Hippocampal formation (tissue), 2 donors: ENCODE measurements around the gene SMIM24.

Experiments used
- DNase-seq, 2 donors: peaks; one replicate each; lab custom pipeline; 2025; lab: John Stamatoyannopoulos, UW

Gene SMIM24

DNA sequence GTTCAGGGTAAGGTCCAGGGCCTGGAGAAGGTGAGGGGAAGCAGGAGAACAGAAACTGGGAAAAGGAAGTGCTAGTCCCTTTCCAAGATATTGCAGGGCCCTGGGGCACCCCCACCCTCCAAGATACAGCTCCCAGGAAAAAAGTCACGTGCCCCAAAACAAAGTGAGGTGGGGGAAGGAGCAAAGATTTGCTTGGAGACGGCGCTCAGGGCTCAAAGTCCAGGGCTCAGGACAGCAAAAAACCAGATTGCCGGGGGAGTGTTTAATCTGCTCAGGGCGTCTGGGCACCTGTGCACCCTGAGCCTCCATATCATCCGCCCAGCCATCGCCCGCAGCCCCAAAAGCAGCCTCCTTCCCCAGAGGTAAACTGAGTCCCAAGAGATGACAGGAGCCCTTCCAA lies 6.3 kb downstream of the SMIM24 start:
- no peak for DNase-seq

DNA sequence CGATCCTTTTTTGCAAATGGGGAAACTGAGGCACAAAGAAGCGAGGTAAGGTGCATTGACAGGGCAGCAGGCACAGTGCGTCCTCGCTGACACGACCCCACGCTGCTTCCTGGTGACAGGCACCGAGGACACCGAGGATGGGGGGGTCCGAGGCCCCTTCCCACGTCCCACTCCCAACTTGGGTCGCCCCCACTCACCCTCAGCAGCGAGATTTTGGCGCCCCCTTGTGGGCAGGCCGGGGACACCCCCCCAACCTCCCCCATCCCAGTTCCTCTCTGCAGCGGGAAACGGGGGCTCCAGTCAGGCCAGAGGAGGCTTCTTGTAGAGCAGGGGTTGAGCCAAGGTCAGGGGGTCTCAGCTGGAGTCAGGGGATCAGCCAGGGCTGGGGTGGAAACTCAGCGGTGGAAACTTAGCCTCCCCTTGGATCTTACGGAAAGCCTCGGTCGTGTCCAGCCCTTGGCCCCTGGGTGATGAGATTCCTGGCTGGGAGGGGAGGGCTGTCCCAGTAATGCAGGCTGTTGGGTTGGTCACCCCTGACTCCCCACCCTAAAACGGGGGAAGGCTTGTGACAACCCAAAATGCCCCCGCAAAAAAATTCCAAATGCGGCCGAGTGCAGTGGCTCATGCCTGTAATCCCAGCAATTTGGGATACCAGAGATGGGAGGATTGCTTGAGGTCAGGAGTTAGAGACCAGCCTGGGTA lies 8.2 kb downstream of the SMIM24 start:
- no peak for DNase-seq

DNA sequence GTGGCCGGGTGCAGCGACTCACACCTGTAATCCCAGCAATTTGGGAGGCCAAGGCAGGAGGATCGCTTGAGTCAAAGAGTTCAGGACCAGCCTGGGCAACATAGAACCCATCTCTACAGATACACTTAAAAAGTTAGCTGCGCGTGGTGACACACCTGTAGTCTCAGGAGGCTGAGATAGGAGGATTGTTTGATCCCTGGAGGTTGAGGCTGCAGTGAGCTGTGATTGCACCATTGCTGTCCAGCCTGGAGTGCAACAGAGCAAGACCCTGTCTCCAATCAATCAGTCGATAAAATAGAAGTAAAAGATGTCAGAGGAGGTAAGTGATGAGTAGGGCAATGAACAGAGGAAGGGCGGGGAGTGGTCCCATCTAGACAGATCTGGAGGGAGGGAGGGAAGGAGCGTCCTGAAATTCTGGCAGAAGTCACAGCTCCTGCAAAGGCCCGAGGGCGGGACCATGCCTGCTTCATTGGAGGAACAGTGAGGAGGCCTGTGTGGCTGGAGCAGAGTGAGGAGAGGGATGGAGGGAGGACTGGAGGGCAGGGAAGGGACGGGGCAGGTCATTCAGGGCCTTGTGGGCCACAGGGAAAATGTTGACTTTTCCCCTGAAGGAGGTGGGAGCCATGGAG lies 9.7 kb downstream of the SMIM24 start:
- no peak for DNase-seq

DNA sequence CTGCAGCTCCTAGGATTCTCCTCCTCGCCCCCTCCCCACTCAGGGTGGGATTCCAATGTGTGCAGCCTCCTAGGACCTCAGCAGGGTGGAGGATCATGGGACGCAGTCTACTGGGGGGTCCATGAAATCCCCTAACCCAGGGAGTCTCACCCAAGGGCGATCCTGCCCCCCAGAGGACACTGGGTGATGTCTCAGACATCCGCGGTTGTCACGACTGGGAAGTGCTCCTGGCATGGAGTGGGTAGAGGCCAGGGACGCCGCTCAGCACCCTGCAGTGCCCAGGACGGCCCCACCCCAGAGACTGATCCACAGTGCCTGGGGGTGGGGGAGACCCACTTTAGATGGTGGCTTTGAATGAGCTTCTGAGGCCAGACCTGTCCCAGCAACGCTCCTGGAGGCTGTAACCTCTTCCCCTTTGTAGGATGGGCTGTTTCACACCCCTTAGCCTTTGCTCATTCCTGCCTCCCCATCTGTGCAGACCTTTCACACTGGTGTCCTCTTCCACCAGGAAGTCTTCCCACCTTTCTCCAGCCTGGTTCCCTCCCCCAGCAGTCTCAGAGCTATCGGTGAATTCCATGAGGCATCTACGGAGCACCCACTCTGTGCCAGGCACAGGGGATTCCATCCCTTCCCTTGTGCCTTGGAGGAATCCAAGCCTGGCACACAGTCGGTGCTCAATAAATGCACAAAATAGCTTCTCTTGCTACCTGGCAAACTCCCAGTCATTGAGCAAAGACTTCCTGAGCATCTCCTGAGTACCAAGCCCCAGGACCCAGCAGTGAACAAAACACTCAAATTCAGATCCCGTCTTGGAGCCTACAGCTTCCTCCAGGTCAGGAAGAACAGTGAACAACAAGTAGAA lies 10.5 kb downstream of the SMIM24 start:
- DNase-seq, result no peak

DNA sequence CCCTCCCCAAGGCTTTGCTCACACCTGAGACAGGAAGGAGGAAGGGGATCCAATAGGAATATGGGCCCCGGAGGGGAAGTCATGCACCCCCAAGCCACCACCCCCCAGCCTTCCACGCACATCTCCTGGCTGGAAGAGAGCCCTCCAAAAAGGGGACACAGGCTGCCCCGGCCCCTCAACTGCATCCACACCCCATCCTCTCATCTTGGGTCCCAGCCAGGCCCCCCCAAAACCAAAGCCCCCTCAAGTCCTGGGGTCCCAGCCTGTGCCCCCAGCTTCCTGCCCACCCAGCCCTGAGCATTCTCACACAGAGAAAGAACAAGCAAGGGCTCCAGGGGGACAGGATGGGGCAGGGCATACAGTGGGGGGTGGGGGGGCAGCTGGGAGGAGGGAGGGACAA lies 12.1 kb downstream of the SMIM24 start:
- no peak for DNase-seq

DNA sequence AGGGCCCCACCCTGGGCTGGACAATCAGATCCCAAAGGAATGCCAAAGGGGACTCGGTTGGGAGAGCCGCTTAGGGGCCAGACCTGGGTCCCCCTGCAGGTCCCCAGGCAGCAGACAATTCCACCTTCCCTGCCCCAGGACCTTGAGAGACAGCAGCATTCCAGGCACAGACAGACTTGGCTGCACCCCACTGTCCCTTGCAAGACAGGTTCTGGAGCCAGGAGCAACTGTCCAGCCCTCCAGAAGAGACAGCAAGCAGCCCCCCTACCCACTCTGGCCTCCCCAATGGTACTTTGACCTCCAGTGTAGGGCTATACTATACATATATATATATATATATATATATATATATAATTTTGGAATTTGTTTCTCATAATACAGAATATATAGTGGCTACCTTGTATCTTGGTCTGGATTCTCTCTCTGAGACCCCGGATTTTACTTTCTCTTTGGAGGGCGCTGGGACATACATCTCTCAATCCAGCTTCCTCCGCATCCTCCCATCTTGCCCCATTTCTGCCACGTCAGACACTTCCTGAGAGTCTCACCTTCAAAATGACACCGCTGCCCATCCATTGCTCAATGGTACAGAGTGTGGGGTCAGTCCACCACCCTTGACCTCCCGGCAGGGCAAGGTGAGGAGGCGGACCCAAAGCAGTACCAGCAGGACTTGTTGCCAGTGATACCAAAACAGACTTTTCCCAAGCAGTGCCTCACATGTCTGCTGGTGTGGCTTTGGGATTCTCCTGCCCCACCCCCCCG lies 12.7 kb downstream of the SMIM24 start:
- no peak for DNase-seq

DNA sequence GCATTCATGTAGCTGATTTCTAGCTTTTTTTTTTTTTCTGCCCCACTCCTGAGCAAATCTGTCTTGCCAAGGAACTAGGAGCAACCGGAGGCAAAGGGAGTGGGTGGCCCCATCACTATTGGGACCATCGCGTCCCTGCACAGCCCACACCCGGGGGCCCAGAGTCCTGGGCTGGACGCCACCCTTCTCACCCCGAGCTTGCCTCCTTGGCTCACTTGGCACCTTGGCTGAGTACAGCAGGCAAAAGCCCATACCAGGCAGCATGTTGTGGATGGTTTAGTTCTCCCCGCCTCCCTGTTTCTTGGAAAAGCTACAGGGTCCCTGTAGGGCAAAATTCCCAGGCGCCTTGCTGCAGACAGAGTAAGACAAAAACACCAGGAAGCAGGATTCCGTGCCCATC lies 13.7 kb downstream of the SMIM24 start:
- peak in 1 of 2 donors; percentile 38 for DNase-seq

DNA sequence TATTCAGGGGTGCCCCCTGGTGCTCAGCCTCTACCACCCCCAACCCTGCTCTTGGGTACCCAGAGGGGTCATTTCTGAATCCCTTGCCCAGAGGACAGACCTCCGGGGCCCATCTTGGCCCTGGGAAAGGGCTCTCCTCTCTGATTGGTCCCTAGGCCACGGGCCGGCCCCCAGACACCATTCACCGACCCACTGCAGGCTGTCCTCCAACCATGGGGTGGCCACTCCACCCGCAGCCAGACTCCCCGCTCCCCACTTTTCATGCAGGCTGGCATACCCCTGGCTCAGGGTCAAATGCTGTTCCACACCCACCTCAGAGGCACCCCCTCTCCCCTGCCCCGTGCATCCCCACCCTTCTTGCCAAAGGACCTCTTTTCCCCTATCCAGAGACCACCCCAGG lies 14.8 kb downstream of the SMIM24 start:
- no peak for DNase-seq

DNA sequence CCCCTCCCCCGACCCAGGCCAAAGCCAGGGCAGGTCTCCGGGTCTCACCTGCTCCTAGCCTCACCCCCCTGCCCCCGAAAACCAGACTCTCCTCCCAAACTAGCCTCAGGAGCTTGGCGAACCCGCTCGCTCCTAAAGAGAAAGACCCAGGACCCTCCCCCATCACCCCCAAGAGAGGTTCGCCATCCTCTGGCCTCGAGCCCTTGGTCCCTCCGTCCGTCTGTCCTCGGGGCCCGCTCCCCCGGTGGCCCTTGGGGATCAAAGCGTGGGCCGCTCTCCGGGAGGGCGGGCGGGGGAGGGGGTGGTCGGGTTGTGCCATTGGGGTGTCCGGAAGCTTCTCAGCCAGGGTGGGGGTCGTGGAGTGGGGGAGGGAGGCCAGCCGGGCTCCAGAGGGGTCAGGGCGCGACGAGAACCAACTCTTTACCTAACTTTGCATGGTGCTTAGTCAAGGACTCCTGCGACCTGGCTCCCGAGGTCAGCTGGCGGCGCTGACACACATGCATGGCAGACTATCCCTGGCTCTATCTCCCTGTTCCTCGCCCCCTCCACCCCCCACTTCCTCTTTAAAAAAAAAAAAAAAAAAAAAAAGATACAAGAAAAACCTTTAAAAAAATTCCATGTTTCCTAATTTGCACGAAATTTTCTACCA lies 15.6 kb downstream of the SMIM24 start:
- no peak for DNase-seq

DNA sequence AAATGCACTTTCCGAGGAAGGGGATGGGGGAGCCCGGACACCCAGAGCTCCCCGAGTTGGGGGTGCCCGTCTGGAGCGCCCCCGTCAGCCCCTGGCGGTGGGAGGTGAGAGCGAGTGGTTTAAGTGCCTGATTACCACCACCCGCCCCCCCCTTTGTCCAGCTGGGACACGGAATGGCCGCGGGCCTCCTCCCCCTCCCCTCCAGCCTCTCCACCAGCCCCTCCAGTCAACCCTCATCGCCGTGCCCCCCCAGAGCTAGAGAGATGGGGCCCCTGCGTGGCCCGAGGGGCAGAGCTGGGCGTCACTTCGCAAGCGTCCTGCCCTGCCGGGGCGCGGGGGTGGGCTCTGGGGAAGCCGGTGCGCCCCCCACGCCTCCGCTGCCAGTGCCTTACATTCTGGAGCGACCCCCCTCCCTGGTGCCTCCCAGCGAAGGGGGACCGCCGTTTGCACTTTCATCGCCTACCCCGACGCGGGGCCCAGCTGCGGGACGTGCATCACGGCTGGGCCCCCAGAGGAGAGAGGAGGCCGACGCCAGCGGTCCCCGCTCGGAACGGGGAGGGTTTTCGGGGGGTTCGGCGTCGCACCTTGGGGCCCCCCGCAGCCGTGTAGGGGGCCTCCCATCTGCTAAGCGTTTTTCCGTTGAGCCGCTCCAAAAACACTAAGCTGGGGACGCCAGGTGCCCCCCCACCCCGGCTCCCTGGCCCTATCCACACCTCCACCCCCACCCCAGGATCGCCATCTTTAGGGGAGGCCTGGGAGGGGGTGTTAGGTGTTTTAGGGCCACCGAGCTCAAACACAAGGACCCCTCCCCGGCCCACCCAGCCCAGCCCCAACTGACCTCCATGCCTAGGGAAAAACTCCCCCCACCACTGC lies 16.4 kb downstream of the SMIM24 start:
- no peak for DNase-seq

DNA sequence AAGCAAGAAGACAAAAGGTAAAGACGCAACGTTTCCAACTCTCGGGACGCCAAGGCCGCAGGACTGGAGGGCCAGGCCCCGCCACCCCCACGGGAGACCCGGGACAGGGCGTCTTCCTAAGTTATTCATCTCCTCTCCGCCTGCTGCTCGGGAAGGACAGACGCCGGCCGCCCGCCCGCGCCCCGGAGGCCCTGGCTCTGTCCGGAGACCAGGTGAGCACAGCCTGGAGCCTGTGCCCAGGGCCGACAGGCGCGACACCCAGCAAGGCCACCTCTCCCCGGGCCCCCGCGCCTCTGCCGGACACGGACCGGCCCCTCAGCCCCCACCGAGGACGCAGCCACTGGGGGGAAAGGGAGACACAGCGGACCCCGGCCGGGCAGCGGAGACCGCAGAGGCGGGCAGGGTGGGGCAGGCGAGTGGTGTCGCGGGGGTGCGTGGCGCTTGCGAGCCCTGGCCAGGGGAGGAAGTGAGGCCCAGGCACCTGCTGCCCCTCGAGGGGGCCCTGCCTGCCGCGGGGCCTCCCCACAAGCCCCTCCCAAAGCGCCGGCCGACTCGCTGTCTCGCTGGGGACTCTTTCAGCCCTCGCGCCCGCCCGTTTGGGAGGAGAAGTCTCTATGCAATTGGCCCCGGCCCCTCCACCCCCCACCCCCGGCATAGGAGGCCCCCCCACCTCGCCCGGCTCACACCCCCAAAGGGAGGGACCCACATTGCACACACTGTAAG lies 17.2 kb downstream of the SMIM24 start:
- no peak for DNase-seq

DNA sequence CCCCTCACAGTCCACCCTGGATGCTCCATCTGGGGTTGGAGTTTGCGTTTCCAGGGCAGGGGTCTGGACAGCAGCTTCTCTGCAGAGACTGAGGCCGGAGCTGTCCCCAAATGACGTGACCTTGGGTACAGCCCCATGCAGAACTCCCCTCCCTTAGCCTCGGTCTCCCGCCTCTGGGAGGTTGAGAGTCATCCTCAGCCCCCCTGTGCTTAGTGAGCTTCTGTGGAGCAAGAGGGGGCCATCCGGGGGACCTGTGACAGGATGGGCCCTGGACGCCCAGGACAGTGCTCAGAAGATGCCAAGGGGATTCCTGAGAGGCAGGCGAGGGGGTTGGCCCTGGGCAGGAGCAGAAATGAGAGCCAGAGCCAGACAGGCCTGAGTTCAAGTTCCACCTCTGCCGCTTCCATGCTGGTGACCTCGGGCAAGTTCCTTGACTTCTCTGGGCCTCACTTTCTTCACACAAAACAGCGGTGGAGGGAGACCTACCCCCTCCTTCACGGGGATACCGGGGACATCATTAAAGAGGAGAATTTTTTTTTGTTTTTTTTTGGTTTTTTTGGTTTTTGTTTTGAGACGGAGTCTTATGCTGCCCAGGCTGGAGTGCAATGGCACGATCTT lies 20.3 kb downstream of the SMIM24 start:
- DNase-seq, result no peak

DNA sequence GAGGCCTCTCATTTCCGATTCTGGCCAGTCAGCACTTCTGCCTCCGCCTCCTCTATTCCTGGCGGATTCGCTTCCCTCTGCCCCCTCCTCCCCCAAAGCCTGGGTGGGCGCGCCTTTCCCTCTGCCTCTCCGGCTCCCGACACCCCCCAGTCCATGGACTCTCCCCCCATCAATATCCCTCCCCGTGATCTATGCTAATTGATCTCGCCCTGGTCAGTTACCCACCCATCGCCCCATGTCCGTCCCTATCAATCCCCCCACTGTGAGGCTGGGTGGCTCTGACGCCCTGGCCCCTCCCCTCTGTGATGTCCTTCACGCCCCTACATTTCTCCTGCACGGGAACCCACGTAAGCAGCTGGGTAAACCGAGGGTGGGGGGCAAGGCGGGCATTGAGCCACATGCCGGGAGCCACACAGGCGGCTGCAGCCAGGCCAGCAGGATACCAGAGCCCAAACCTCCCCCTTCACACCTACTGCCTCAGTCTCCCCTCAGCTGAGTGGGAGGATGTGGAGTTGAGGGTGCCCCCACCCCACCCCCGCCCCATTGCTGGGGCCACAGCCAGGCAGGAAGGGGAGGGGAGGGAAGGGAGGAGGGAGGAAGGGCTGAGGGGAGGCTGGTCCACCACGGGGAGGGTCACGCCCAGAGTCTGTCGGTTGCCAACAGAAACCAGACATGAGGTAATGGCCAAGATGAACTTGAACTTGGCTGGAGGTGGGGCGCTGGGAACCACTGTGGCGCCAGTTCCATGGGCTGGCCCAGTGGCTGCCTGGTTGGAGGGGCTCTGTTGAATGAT lies 21.0 kb downstream of the SMIM24 start:
- DNase-seq, result peak; percentile 64 to 73

DNA sequence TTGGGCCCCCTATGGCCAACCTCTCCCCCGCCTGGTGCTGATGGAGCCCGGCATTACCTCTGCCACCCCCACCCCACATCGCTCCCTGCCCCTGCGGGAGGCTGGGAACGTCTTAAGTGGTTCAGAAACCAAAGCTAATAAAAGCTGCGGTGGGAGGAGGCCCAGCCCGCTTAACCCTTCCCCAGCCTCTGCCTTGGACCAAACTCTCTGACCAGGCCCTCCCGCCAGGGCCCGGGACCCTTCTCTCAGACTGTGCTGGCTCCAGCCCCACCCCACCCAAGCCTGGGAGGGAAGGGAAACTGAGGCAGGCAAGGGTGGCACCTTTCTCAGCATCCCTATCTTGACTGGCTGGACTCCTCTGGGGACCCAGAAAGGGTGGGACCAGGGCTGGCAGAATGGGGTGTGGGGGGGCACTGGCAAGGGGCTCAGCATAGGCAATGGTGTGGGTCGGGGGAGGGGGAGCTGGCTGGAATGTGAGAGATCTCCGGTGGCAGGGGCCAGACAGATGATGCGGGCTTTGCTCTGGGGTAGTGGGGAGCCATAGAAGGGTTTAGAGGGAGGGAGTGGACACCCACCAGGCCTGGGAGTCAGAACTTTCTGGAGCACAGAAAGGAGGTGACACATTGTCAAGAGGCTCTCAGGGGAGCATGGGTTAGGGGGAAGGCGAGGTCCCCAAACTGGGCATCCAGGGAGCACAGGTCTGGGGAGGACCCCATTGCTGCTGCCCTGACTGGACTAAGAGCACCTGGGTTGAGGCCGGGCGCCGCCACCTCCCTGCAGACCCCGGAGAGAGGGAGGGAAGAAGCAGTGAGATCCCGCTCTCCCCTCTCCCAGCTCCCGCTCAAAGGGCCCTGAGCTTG lies 21.9 kb downstream of the SMIM24 start:
- DNase-seq, result no peak

DNA sequence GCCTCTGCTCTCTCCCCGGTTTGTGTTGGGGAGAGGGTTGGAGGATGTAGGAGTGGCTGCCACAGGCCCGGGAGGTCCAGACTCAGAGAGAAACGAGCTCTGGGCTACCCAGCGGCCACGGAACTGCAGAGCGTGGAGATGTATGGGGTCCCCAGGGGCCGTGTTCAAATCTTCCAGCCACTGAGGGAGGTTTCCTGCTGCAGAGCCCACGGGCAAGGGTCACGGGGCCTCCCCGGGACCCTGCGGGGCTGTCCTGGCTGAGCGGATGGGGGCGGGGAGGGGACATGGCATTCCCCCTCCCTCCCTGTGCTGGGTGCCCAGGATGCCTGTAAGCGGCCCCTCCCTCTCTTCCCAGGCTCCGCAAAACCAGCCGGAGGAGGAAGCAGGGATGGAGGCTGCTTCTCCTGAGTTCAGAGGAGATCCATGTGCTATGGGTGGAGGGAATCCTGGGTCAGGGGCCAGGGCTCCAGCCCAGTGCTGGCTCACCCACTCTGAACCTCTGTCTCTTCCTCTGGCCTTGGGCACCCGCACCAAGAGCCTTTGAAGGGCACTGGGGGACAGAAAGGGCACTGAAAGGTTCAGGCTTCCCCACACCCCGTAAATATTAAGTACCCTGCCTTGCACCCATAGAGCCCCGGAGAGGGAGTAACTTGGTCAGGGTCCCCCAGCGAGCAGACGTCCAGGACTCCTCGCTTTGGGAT lies 22.6 kb downstream of the SMIM24 start:
- DNase-seq, result no peak

DNA sequence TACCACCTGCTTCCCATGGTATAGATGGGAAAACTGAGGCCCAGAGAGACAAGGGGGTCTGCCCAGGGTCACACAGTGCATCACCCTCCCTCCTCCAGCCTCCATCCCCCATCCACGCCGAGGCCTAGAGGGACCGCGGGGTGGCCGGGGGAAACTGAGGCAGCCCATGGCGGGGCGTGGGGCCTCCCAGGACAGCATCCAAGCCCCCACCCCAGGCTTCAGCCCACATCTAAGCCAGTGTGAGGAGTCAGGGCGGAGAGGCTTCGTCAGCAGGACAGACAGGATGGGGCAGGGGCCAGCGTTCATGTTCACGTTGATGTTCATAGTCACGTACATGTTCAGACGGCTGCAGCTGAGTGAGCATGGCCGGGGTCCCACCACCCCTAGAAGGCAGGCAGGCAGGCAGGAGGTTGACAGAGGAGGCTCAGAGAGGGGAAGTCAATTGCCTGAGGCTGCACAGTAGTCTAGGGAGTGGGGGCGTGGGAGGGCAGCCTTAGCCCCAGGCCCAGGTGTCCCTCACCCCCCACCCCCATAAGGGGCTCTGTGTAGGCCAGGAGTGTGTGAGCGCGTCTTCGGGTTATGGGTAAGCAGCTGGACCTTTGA lies 23.3 kb downstream of the SMIM24 start:
- DNase-seq, result no peak
